DMS 273 treated with DMSO at 0.1 percent for 48 hours (cell line): Measurements from ENCODE around the gene LOXL1.
A peak's percentile ranks its signal among the peaks of the same experiment; 100 is the strongest.

Experiments used
- DNase-seq: peaks from one replicate; lab custom pipeline; 2025; lab: John Stamatoyannopoulos, UW

Gene LOXL1

GRCh38 chr15:73994413-73994883, 68.2 kb downstream of the LOXL1 start, which contains the start of gene PML:
PML (plus strand) TSS chr15:73994716; CDS start chr15:73994813, 97 bp downstream.
- peak; percentile 80 for DNase-seq

DNA sequence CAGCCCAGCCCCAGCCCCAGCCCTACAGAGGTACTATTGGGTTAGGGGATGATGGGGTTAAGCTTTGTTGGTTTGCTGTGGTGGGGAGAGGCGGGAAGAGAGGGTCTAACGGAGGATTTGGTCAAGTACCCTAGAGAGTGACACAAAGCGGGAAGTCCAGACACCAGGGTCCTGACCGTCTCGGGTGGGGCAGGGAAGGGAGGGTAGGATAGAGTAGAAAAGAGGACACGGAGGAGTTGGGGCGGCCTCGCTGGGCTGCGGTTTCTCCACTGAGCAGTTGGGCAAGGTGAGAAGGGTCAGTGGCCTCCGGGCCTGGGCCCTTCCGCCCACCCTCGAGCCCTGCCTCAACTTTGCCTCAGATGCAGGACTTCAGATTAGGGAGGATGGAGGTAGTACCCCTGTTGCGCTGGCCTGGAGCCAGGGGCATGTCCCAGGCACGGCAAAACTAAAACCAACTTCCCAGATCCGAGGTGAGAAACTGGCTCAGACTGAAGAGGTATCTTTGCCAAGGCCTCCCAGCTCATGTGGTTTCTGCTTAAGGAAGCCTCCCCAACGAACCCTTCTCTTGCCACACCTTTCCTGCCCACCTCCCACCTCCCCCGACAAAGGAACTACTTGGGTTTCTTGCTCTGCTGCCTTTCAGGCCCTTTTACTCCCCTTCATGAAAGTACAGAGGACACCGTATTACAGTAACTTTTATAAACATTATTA, 68.8 kb downstream of the LOXL1 start:
- no peak for DNase-seq

- no peak for DNase-seq
Measured at GRCh38 chr15:73996267-73996666, 70.0 kb downstream of the LOXL1 start.

GRCh38 chr15:73996939-73997338, 70.7 kb downstream of the LOXL1 start:
- no peak for DNase-seq

- DNase-seq: no peak
Measured at GRCh38 chr15:73997986-73998385, 71.7 kb downstream of the LOXL1 start.
